AG04450 (cell line): ENCODE results near the gene SAT1. TPM values are rescaled to one million over a fixed set of nuclear protein-coding genes. Genes with fewer than 3 reads are reported as not detected.
A peak's percentile ranks its signal among the peaks of the same experiment; 100 is the strongest.

Source experiments
- CTCF ChIA-PET: fragments of 300-600, 350-600 bp; formaldehyde crosslinking; extraction: SDS; loops from one replicate; lab custom pipeline; 2022; ENCODE audit warnings: antibody characterized with exemption, inconsistent platforms; lab: Charles Lee
- POLR2A ChIA-PET: fragments of 350-600 bp; formaldehyde crosslinking; extraction: SDS; loops from one replicate; lab custom pipeline; 2021; ENCODE audit warnings: antibody characterized with exemption, inconsistent platforms; lab: Yijun Ruan, JAX
- DNase-seq: peaks from one replicate; pipeline ENCODE4 v3.0.0-alpha.2; 2011; ENCODE audit warnings: low read depth, low spot score
- H3K27ac ChIP-seq: one replicate; pipeline ENCODE4 v1.5.1; 2012; ENCODE audit warnings: low read depth, low read length, control low read depth
- H3K27me3 ChIP-seq: one replicate; pipeline ENCODE4 v1.6.0; 2012; ENCODE audit warnings: low read length; ENCODE audit not compliant: control insufficient read depth, insufficient read depth
- H3K4me3 ChIP-seq: 2 replicates; pipeline ENCODE4 v1.5.1; 2011; ENCODE audit warnings: mild to moderate bottlenecking, low read depth, low read length, control low read depth
- H3K9me3 ChIP-seq: 2 replicates; pipeline ENCODE4 v1.5.1; 2012; ENCODE audit warnings: low read length; ENCODE audit not compliant: control insufficient read depth, insufficient read depth
- polyA plus RNA-seq: library from polyadenylated mRNA; depleted of rRNA; stranded (reverse); fragments of >200 nt; gene quantifications from 2 replicates; pipeline ENCODE4 v1.2.3, GENCODE V29; 2011
- TF ChIP-seq, protein P1 (sequence below): IDR thresholded peaks from 2 replicates; pipeline ENCODE4 v1.5.1; 2011; ENCODE audit warnings: low read depth, low read length, control low read depth, inconsistent platforms

The SAT1 gene
- polyA plus RNA-seq, 1 experiment: 202 TPM

DNA sequence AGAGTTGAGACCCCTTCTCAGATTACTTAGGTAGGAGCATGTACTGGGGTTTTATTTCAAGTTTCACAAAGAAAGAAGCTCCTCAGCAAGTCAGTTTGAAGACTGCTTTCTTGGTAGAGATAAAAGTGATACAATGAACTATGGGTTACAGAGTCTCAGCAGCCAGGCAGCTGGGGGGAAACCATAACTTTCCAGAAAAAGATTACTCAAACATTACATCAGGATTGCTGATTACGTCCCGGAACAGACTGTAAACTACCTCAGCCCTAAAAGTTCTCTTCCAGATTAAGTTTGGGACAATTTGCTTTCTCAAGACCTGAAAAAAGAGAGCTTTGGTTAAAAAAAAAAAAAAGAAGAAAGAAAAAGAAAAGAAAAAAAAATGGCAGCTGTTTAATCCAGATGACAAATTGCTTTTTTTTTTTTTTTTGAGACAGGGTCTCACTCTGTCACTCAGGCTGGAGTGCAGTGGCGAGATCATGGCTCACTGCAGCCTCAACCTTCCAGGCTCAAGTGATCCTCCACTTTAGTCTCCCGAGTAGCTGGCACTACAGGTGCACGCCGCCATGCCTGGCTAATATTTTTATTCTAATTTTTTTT lies 16.6 kb downstream of the SAT1 start:
- H3K27ac ChIP-seq: no peak overlapping the region
- H3K4me3 ChIP-seq: no peak overlapping the region
- DNase-seq: no peak
- ChIA-PET CTCF (interaction anchor here (1.4 to 2.0 kb wide), 2 partner anchors 15 to 17 kb away, joined by 3 to 6 read pairs; partner anchors contain the start of gene SAT1), POLR2A (interaction anchor here (0.7 to 1.6 kb wide), 2 partner anchors 17 to 42 kb away, joined by 7 to 12 read pairs; partner anchors contain the start of gene SAT1)
- no peaks in the 10 kb centered on the region for H3K9me3 ChIP-seq
- TF ChIP-seq, protein P1, sequence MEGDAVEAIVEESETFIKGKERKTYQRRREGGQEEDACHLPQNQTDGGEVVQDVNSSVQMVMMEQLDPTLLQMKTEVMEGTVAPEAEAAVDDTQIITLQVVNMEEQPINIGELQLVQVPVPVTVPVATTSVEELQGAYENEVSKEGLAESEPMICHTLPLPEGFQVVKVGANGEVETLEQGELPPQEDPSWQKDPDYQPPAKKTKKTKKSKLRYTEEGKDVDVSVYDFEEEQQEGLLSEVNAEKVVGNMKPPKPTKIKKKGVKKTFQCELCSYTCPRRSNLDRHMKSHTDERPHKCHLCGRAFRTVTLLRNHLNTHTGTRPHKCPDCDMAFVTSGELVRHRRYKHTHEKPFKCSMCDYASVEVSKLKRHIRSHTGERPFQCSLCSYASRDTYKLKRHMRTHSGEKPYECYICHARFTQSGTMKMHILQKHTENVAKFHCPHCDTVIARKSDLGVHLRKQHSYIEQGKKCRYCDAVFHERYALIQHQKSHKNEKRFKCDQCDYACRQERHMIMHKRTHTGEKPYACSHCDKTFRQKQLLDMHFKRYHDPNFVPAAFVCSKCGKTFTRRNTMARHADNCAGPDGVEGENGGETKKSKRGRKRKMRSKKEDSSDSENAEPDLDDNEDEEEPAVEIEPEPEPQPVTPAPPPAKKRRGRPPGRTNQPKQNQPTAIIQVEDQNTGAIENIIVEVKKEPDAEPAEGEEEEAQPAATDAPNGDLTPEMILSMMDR: no peak
- H3K27me3 ChIP-seq: no peaks in the 10 kb centered on the region

DNA sequence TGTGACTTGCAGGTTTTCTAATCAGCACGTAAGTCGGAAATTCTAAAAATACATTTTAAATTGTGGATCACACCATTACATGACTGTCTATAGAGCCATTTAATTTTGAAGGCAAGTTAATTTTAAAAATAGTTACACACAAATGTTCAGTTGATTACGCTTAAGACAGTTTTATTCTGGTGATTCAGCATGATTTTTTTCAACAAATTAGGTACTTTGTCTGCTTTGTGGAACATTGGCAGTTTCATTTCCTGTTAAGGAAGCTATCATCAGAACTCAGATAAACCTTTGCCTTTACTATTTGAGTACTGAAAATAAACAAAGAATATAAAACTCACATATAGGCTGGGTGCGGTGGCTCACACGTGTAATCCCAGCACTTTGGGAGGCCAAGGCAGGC lies 19.5 kb downstream of the SAT1 start:
- no peaks in the 10 kb centered on the region for H3K9me3 ChIP-seq
- no peak for DNase-seq
- no peak overlapping the region for H3K27ac ChIP-seq
- H3K27me3 ChIP-seq: no peaks in the 10 kb centered on the region
- CTCF ChIA-PET: no interaction called here
- TF ChIP-seq, protein P1: no peak
- POLR2A ChIA-PET: no interaction called here
- H3K4me3 ChIP-seq: no peak overlapping the region

DNA sequence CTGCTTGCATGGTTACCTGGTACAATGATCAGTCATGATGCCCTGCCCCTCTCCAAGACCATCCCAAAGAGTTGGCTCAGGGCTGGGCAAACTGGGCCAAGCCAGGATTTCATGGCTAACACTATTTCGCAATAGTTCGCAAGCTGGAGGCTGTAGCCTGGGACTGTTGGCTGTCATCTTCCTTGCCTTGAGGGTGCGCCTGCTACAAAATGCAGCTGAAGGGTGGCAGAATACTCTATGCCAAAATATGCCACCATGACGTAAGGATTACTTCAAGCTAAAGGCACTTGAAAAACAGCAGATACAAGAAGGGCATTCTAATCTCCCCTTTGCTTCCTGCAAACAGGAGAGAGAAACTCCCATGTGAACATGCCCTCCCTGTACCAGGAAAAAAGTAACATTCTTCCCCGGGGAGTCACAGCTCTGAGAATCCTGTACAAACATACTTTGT lies 21.0 kb downstream of the SAT1 start:
- Histone ChIP-seq H3K4me3 (no peak overlapping the region), H3K9me3 (no peaks in the 10 kb centered on the region), H3K27me3 (no peaks in the 10 kb centered on the region), H3K27ac (peak overlapping the region; percentile 52)
- TF ChIP-seq, protein P1: no peak
- ChIA-PET POLR2A (interaction anchor here (1.4 kb wide), 1 partner anchor 21 kb away, joined by 7 read pairs; the partner anchor contains the start of gene SAT1), CTCF (no interaction called here)
- no peak for DNase-seq

DNA sequence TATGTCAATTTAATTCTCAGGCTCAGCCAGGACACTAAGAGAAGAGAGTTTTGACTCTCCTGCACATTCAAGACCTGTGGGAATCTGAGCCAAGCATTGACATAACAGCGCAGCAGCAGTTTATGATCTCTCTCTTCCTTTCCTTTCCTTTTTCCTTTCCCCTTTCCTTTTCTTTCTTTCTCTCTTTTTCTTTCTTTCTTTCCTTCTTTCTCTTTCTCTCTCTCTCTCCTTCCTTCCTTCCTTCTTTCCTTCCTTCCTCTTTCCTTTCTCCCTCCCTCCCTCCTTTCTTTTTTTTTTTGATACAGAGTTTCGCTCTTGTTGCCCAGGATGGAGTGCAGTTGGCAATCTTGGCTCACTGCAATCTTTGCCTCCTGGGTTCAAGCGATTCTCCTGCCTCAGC lies 21.6 kb downstream of the SAT1 start:
- CTCF ChIA-PET: no interaction called here
- no peak overlapping the region for H3K27ac ChIP-seq
- no peak overlapping the region for H3K4me3 ChIP-seq
- H3K27me3 ChIP-seq: no peaks in the 10 kb centered on the region
- TF ChIP-seq, protein P1: no peak
- no peaks in the 10 kb centered on the region for H3K9me3 ChIP-seq
- DNase-seq: no peak
- POLR2A ChIA-PET: interaction anchor here (1.4 kb wide), 1 partner anchor 22 kb away, joined by 7 read pairs; the partner anchor contains the start of gene SAT1

DNA sequence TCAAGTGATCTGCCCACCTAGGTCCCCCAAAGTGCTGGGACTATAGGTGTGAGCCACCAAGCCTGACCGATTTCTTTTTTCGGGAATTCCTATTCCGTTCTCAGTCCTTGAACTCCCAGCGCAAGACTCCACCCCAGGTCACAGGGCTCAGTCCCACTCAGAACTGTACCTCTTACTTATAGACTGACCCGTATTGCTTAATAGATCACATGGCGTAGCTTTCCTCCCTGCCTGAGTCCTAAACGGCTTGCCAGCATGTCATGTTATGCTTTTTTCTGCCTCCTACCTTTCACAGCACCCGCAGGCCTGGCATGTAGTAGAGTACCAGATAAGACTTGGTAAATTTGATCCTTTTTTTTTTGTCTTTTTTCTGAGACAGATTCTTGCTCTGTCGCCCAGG lies 22.4 kb downstream of the SAT1 start:
- TF ChIP-seq, protein P1: no peak
- POLR2A ChIA-PET: no interaction called here
- Histone ChIP-seq H3K27ac (no peak overlapping the region), H3K9me3 (no peaks in the 10 kb centered on the region), H3K27me3 (no peaks in the 10 kb centered on the region), H3K4me3 (no peak overlapping the region)
- DNase-seq: no peak
- CTCF ChIA-PET: no interaction called here
